Epithelial cell of prostate (primary cell): Measurements from ENCODE around the gene C1QC.

Source experiments
- DNase-seq: peaks from one replicate; pipeline ENCODE4 v3.0.0-alpha.2; 2011; ENCODE audit warnings: low read depth, low spot score
- H3K27ac ChIP-seq: fragments of 450-650 bp; 2 replicates; pipeline ENCODE4 v1.5.1; 2017; ENCODE audit warnings: mild to moderate bottlenecking

The C1QC gene

DNA sequence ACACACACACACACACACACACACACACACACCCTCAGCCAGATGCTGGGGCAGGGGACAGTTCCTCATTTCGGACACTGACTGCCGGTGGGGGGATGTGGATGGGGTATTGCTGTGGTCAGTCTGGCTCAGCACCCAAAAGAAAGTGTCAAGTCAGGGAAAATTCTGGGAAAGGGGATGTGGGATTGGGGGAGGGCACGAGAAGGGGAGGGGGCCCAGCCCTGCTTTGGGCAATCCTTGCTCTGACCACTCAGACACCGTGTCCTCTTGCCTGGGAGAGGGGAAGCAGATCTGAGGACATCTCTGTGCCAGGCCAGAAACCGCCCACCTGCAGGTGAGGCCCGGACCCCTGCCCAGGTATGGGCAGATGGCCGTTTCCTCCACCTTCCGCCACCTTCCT lies at the start of gene C1QC:
Gene C1QC, plus strand, starts transcription at position 253 of the 400 bp plus-strand sequence. CDS start 391 bp downstream, outside the sequence.
- no peak for DNase-seq
- no peak within 1 kb of the TSS for H3K27ac ChIP-seq

DNA sequence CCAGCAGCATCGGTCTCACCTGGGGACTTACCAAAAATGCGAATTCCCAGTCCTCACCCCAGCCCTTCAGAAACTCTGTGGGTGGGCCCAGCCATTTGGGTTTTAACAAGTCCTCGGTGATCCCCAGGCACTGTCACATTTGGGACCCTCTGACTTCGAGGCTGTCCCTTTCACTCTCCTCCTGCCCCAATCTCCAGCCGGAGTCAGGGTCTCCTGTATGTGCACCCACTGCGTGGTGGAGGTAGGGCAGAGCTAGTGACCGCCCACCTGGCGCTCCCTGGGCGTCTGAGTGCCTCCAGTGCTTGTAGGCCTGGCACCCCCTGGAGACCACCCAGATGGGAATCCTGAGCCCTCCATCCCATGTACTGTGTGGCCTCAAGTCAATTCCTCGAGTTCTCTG lies 49.0 kb upstream of the C1QC start:
- DNase-seq, result no peak
- no peak overlapping the region for H3K27ac ChIP-seq

DNA sequence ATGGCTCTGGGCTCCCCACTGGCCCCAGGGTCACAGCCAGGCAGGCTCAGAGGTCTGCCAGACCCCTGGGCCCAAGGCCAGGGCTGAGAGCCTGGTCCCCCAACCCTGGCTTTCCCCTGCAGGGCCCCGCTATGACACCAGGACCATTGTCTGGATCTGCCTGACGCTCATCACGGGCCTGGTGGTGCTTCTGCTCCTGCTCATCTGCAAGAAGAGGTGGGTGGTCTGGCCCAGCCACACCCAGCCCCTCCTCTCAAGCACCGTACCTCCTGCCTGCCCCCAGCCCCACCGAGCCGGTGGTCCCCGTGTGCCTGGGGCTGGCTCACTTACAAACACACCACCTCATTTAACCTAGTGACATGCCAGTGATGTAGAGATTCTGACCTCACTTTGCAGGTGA lies 48.3 kb upstream of the C1QC start:
- no peak for DNase-seq
- H3K27ac ChIP-seq, result no peak overlapping the region

DNA sequence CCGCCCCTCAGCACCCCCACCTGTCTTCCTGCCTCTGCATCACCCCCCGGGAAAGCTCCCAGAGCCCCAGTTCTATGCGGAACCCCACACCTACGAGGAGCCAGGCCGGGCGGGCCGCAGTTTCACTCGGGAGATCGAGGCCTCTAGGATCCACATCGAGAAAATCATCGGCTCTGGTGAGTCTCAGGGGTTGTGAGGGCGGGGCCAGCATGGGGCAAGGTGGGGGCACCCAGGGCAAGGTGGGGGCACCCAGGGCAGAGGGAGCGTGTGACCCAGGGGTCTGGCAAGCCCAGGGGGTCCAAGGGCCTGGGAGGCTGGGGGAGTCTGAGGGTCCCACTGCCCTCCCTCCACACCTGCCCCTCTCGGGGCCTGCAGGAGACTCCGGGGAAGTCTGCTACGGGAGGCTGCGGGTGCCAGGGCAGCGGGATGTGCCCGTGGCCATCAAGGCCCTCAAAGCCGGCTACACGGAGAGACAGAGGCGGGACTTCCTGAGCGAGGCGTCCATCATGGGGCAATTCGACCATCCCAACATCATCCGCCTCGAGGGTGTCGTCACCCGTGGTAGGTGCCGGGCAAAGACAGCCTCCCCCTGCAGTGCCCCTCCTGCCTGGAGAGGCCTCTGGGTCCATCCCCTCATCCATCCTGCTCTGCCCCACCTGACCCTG lies 46.0 kb upstream of the C1QC start:
- H3K27ac ChIP-seq, result no peak overlapping the region
- DNase-seq, result no peak

DNA sequence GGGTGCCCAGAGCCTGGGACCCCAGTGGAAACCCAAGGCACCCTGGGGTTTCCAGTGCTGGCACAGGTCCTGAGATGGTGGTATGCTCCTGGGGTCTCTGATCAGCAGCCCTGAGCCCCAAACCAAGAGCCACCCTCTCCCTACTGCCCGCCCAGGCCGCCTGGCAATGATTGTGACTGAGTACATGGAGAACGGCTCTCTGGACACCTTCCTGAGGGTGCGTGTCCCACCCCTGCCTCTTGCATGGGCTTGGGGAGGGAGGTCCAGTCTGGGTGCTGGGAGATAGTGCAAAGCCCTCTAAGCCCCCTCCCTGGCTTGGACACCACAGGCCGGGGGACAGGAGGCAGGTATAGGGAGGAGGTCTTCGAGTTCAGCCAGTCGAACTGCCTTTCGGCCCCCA lies 45.4 kb upstream of the C1QC start:
- no peak overlapping the region for H3K27ac ChIP-seq
- DNase-seq, result no peak

DNA sequence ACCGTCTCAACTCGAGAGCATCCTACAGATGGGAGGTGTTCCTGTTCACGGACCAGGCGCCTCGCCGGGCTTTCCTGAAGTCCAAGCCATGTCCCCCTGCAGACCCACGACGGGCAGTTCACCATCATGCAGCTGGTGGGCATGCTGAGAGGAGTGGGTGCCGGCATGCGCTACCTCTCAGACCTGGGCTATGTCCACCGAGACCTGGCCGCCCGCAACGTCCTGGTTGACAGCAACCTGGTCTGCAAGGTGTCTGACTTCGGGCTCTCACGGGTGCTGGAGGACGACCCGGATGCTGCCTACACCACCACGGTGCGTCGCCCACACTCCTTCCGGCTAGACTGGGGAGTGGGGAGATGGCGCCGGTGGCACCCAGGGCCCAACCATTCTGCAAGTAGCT lies 44.7 kb upstream of the C1QC start:
- no peak overlapping the region for H3K27ac ChIP-seq
- no peak for DNase-seq

DNA sequence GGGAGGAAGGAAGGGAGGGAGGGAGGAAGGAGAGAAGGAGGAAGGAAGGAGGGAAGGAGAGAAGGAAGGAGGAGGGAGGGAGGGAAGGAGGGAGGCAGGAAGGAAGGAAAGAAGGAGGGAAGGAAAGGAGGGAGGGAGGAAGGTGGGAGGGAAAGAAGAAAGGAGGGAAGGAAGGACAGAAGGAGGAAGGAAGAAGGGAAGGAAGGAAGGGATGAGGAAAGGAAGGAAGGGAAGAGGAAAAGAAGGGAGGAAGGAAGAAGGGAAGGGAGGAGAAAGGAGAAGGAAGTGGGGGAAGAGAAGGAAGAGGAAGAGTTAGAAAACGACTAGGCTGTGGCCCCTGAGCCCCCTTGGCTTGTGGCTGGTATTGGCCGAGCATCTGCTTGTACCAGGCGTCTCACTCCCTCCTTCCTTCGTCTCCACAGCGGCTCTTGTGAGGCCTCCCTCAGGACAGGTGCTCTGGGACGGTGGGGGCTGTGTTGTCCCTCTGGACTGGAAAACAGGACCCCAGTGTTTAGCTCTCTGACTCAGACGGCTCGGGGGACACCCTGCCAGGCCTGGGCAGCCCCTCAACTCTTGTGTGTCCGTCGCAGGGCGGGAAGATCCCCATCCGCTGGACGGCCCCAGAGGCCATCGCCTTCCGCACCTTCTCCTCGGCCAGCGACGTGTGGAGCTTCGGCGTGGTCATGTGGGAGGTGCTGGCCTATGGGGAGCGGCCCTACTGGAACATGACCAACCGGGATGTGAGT lies 43.2 kb upstream of the C1QC start:
- no peak overlapping the region for H3K27ac ChIP-seq
- DNase-seq, result no peak

DNA sequence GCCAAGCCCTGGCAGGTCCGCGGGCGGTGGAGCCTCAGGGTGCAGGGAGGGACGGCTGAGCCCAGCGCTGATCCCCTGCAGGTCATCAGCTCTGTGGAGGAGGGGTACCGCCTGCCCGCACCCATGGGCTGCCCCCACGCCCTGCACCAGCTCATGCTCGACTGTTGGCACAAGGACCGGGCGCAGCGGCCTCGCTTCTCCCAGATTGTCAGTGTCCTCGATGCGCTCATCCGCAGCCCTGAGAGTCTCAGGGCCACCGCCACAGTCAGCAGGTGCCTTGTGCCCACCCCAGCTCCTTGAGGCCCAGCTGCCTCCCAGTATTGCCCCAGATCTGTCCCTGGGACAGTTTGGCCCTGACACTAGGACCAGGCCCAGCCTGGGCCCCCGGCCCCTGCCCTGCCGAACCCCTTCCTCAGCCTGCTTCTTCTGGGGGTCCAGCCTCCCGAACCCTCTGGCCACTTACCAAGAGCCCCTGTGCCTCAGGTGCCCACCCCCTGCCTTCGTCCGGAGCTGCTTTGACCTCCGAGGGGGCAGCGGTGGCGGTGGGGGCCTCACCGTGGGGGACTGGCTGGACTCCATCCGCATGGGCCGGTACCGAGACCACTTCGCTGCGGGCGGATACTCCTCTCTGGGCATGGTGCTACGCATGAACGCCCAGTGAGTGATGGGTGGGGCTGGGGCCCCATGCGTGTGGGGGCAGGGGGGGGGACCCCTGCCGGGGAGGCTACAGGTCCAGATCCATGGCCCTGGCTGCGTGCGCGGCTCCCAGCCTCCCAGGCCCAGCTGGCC lies 42.4 kb upstream of the C1QC start:
- DNase-seq, result no peak
- no peak overlapping the region for H3K27ac ChIP-seq

DNA sequence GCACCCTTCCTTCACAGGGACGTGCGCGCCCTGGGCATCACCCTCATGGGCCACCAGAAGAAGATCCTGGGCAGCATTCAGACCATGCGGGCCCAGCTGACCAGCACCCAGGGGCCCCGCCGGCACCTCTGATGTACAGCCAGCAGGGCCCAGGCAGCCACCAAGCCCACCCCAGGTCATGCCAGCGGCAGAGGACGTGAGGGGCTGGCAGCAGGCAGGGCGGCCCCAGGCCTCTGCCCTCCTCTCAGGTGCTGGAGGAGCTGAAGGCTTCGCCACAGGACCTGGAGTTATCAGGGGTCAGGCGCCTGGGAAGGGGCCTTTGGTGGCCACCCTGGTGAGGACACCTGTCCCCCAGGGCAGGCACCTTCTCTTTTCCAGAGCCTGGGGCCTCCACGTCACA lies 41.8 kb upstream of the C1QC start:
- H3K27ac ChIP-seq, result no peak overlapping the region
- no peak for DNase-seq

DNA sequence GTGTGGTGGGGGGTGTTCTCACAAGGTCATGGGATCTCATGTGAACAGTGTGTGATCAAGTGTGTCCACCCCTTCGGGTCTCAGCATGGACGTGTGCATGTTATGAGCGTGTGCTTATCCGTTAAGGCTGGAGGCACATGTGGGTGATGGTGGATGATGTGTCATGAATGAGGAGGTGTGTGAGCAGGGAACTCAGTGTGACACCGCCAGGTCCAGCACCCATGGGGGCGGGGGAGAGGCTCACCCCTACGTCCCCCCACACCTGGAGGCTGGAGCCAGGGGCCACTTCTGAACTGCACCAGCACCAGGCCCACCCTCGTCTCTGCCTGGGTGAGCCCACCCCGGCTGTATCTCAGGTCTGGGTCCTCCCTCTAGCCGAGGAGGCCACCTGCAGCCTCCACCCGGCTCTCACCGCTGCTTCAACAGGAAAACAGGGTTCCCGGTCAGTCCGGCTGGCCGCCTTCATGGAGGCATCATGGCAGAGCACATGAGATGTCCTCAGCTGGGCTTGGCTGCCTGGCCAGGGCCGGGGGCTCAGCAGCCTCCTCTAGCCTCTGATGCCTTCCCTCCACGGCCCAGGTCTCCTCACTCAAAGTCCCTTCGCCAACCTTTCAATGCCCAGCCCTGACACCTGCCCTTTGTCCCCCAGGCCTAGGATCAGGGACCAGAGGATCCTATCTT lies 41.2 kb upstream of the C1QC start:
- H3K27ac ChIP-seq, result no peak overlapping the region
- no peak for DNase-seq

DNA sequence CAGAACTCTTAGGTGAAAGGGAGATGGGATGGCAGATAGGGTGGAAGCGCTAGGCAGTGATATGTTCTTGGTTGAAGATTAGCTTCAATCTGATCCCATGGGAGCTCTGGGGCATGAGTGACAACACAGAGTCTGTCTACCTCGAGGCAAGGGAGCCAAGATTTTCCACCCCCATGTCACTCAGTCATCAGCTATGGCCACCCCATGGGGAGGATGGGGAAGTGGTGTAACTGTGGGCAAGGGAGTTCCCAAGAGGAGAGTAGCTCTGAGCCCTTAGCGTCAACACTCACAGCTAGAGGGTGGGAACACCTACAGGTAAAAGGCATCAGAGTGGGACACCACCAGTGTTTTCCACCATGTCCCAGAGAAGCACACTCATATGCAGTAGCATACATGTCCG lies 37.3 kb upstream of the C1QC start:
- no peak for DNase-seq
- H3K27ac ChIP-seq, result no peak overlapping the region

DNA sequence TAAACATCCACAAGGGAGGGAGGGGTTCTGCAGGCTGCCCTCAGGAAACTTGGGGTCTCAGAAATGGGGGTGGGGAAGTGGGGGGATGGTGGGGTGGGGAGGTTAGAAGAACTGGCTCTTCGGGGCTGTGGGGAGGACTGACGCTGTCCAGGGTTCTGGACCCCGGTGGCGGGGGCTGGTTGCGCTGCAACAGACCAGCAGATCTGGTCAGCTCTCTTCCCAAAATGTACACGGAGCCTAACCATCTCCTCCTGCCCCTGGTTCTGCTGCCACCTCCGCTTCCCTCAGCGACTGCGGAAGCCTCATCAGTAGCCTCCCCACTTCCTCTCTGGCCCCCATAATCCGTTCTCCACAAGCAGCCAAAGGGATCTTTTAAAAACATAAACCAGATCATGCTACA lies 36.3 kb upstream of the C1QC start:
- no peak overlapping the region for H3K27ac ChIP-seq
- no peak for DNase-seq

DNA sequence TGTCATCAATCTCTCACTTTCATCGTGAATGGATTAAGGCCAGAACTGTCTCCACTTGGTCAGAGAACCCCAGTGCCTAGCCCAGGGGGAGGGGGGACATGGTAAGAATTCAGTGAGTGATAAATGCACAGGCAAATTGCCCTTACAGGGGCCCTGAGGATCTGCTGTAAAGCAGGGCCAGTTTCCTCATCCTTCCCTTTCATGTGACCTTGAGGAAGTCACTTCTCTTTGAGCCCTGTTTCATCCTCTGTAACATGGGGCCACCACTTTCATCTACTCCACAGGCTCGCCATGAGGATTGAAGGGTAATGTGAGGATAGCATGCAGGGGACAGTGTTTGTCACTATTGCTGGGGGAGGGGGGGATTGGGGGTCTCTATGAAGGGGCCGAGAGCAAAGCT lies 35.1 kb upstream of the C1QC start:
- no peak for DNase-seq
- H3K27ac ChIP-seq, result no peak overlapping the region

DNA sequence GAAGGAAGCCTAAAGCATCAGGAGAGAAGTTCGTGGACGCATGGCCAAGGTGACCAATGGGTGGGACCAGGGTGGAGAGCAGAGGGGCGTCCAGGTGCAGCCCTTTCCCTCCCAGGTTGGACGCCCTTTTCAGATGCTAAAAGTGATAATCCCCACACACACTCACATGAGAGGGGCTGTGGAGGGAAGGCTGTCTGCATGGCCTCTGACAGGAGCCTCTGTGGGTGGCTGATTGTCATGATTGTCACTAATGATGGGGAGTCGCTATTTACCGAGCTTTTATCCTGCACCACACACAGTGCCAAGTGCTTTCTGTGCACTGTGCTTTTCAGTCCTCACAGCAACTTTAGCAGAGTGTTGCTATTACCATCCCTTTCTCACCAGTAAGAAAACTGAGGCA lies 34.1 kb upstream of the C1QC start:
- H3K27ac ChIP-seq, result no peak overlapping the region
- no peak for DNase-seq

DNA sequence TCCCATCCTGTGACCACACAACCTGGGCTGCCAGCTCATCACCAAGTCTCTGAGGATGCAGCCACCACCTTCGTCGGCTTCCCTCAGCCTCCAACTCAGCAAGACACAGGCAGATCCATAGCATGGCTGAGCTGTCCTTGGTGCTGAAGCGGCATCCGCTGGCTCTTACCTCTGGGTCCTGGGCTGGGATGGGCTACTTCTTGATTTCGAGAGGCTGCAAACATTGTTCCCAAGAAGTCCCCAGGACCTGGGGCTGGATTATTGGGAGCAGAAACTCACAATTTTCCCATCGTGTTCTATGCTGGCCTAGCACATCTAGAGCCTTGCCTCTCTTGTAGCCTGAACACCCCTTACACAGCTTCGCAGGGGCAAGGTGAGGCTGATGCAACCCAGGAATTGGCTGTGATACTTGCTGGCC lies 31.9 kb upstream of the C1QC start:
- no peak for DNase-seq
- H3K27ac ChIP-seq, result no peak overlapping the region

DNA sequence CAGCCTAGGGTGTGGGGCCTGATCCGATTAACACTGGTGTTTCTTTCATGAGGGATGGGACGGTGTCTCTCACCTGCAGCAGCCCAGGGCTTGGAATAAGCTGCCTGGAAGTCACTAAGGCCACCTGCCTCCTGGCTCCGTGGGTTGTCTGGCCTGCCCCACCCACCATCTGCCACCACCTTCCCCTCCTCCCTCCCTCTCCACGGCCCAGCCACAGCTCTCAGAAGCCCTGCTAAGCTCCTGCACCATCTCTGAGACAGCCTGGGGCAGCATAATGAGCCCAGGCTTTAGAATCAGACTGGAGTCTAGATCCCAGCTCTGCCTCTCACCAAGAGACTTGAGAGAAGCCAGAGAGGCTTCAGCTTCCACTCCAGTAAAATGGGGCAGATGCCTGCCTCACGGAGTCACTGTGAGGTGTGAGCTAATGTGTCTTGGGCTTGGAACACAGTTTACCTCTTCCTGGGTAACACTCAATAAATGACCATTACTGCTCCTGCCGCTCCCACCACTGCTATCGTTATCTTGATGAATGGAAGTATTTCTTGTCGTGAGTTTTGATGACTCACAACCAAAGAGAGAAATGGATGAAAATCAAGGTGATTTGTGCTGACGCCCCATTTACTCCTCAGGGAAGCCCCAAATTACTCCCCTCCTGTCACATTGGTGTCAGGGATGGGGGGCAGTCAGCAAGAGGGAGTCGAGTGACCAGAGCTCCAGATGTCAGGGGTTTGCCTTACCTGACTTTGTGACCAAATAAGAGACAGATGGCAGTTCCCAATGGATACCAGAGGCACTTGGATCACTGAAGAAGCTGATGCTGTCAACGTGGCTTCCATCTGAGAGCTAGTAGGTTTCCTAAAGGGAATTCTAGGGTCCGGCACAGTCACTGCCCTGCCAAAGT lies 30.5 kb upstream of the C1QC start:
- no peak for DNase-seq
- H3K27ac ChIP-seq, result no peak overlapping the region

DNA sequence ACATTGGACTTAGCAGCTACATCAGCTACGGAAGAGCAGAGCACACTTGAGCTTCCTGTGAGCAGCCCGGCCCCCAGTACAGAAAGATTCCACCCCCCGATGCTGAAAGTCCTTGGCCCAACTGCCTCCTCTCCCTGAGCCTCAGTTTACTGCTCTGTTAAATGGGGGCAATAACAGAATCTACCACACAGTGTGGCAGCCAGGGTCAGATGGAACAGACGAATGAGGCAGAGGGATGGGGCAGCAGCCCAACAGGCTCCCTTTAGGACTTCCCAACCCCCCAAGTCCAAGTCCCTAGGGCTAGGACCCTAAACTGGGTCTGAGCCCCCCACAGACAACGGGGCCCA lies 29.9 kb upstream of the C1QC start:
- no peak overlapping the region for H3K27ac ChIP-seq
- no peak for DNase-seq

DNA sequence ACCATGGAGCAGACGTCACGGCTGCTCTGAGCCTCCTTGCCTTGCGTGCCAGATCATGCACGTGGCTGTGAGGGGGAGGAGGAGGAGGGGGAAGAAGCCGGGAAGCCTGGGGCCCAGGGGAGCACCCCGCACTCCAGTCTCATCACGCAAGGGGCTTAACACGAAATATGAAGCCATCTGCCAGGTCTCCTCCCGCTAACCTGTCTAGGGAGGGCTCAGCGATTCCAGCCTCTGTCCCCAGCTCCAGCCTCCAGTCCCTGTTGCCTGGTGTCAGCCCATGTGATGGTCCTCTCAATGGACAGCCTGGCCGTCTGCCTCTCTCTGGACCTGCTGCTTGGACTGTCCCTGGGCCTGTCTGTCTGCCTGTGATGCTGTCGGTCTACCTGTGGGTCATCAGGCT lies 29.5 kb upstream of the C1QC start:
- DNase-seq, result no peak
- H3K27ac ChIP-seq, result no peak overlapping the region

DNA sequence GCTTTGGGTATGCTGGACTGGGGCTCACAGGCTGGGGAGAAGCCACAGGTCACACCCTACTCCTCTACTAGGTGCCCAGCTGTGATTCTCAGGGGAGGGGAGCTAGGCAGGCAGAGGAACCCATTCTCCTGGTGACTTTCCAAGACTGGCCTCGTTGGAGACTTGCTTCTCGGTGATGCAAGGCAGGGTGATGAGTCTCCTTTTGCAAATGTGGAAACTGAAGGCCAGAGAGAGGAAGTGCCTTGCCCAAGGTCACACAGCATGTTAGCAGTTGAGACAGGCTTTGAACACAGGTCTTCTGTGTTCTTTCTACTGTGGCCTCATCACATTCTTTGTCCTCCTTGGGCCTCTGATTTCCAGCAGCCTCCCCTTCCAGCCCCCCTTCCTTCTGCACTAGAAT lies 27.5 kb upstream of the C1QC start:
- no peak for DNase-seq
- no peak overlapping the region for H3K27ac ChIP-seq

DNA sequence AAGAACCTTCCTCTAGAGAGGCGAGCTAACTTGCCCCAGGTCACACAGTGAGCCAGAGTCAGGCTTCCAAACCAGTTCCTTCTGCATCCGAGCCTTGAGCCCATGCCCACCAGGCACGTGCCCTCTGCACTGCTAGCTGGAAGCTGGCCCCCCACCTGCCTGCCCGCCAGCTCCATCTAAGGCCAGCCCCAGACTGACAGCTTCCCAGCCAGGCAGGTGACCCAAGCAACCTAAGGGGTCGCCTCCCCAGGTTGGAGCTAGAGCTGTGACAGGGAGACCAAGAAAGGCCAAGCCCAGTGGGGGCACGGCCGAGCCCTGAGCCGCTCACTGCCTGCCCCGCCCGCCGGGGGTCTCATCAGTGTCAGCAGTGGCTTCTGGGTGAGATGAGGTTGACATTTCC lies 26.9 kb upstream of the C1QC start:
- no peak overlapping the region for H3K27ac ChIP-seq
- no peak for DNase-seq
